Measurements from ENCODE around the gene SLAIN1.

SLAIN1 gene

DNA sequence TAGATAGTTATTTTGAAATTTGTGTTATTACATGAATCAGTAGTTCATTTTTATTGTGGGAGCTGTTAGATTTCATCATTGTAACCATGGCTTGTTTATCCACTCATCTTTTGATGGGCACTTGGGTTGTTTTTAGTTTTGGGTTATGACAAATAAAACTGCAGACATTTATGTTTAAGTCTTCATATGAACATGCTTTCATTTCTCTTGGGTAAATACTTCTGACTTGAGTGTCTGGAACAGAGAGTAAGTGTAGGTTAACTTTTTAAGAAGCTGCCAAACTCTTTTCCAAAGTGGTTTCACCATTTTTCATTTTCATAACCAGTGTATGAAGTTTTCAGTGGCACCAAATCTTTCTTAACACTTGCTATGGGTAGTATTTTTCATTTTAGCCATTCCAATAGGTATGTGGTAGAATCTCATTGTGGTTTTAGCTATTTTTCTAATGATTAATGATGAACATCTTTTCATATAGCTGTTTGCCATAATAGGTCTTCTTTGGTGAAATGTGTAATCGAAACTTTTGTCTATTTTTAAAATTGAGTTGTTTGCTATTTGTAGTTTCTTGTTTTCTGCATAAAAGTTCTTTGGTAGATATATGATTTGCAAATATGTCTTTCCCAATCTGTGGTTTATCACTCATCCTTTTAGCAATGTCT is 17.9 kb downstream of the SLAIN1 start:
- DNase-seq = no peak

DNA sequence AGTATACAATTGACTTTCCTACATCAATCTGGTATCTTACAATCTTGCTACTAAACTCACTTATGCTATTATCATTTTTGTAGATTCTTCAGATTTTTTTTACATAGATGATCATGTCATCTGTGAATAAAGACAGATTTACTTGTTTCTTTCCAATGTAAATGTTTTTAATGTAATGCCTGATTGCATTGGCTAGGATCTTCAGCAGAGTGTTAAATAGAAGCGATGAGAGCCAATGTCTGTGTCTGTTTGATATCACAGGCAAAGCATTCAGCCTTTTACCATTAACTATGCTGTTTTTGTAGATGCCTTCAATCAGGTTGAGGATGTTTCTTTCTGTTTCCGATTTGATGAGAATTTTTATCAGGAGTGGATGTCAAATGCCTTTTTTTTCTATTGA is 19.2 kb downstream of the SLAIN1 start:
- DNase-seq = no peak

DNA sequence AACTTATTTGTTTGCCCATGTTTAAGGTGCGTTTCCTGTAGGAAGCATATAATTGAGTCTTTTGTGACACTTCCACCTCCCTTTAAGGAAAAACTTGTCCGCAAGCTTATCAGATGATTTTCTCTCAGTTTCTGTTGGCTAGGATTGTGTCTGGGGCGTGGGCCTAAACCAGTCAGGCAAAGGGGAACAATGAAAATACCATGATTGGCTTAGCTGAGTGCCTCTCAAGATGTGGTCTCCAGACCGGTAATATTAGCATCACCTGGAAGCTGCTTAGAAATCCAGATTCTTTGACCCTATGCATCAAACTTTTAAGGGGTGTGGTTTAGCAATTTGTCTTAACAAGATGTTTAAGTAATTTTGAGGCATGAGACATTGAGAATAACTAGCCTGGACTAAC is 20.0 kb downstream of the SLAIN1 start:
- DNase-seq = no peak

DNA sequence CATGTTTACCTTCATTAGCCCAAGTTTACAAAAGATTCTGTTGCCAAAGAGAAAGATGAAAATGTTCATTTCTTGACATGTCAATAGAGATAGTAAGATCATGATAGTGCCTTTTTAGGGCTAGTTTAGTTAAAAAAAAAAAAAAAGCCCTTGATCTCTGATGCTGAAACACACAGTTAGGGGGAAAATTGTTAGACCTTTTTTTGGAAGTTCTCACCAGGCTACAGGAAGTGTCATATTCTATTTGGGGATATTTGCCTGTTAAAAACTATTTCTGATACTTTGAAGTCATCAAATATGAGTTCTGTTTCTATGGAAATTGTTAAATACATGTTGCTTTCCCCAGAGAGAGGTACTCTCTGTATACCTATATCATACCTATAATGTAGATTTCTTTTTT is 21.6 kb downstream of the SLAIN1 start:
- no peak for DNase-seq

DNA sequence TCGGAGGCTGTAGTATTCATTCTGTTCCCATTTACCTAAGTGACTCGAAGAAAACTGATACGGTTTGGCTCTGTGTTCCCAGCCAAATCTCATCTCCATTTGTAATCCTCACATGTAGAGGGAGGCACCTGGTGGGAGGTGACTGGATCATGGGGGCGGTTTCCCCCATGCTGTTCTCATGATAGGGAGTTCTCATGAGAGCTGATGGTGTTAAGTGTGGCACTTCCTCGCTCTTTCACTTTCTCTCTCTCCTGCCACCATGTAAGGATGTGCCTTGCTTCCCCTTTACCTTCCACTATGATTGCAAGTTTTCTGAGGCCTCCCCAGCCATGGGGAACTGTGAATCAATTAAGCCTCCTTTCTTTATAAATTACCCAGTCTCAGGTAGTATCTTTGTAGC is 23.5 kb downstream of the SLAIN1 start:
- DNase-seq = no peak

DNA sequence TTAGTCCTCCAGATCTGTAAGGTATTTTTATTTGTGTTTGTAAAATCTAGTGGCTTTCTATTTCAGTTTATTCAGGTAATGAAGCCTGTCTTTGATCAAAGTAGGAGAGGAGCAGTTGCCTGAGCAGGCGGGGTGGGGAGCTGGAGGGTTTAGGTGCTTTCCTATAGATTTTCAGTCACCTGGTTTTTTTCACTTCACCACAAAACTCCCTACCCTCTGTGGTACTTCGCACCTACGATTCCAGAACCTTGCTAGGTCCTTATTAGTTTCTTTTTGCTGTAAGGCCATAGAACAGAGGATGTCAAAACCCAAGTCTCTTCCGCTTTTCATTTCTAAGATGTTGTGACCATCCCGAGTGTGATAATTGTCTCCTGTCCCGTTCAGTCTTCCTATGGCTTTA is 26.6 kb downstream of the SLAIN1 start:
- no peak for DNase-seq

DNA sequence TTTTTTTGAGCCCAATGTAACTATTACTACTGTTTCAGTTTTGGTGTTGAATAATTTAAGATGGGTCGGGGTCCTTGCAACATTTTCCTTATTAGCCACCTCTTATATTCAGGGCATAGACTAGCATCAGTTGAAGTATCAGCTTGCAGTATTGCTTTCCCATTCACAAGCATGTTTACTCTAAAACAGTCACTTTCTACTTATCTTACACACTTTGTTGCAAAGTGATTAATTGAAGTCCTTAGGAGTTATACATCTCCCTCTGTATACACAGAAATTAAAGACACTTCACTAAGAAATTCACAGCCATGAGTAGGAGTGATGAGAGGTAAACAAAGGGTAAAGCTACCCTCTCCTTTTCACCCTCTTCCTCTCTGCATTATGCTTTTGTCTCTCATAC is 27.6 kb downstream of the SLAIN1 start:
- no peak for DNase-seq

DNA sequence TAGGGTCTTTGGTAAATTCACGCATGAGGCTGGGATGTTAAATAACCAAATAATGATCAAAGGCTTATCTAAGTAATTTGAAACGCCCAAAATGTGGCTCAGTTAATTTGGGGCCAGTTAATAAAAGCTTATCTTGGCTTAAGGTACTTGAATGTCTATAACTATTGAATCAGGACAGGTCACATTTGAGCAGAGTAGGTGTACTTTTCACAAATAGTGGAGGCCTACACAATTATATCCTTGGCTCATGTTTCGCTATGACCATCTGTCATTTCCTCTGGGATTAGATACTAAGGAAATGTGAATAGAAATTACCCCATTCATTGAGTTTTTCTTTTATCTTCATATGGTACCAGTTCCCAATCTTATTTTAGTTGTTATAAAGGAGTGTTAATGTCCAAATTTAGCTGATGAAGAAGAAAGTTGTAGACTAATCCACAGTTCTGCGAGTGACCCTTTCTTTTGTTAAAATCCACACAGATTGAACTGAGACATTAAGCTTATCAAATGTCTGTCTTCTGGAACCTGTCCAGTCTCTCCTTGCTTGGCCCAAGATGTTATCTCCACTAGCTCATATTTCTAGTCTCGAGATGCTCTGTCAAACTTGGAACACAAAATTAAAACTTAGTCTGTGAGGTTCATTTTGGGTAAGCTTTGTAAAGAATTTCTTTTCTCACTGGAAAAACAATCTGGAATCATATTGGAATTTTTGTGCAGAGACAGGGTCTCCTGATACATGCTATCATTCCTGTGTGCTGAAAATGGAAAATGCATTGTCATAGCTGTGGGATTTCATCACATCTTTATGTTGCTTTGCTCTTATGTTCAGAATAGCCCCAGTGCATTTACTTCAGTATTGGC is 31.0 kb downstream of the SLAIN1 start:
- no peak for DNase-seq

DNA sequence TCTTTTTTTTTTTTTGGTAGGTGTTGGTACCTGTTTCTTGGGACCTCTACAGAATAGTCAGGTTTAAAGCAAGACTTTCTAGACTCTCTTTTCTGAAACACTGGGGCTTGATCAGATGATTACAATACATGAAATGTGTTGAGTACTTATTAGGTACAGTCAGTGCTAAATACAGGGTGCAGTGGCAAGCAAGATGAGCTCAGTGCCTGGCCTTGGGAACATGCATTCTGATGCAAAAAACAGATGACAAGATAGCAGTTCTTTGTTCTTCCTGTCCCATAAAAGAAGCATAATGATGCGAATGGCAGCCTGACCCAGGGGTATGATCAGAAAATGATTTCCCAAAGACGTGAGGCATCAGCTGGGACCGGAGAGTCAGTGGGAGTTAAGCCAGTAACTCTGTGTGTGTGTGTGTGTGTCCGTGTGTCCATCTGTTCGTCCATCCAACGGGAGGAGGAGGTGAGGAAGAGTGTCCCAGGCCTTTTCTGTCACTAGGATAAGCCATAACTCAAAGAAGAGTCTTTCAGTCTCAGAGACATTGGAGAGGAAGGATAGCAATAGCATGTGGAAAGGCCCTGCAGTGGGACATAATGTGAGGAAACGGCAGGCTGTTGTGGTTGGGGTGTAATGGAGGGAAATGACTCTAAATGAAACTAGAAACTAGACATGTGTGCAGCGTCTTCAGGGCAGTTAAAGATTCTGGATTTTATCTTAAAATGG is 32.2 kb downstream of the SLAIN1 start:
- no peak for DNase-seq

DNA sequence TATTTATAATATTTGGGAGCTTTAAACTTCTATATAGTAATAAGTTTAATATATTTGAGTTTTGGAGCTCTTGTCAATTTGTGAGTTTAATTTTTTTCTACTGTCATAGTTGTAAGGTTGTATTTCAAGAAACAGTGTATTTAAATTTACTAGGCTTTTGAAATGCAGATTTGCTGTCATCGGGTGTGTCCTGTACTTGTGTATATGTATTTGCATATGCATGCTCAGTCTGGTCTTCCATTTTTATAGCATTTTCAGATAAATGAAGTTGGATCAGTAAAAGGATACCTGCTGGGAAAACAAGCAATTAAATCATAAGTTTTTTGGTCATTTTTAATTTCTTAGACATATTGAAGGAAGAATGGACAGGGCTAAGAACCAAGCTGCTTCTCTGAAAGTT is 33.1 kb downstream of the SLAIN1 start:
- DNase-seq = peak in 1 of 2 experiments; percentile 30

DNA sequence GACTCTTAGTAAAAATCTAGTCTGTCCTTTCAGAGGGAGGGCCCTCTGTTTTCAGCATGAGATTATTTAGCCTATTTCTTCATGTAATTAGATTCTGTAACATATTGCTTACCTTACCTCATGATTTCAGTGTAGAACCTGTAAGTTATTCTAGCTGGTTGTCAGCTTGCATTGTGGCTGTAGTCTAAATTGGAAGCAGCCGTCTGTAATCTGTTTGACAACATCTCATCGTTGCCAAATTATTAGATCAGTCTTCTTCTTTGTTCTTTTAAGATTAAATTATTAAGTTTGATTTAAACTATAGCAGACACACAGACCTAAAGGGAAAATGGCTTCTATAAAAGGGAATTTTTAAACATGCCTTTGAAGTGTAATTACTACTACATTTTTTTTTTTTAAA is 34.8 kb downstream of the SLAIN1 start:
- no peak for DNase-seq

DNA sequence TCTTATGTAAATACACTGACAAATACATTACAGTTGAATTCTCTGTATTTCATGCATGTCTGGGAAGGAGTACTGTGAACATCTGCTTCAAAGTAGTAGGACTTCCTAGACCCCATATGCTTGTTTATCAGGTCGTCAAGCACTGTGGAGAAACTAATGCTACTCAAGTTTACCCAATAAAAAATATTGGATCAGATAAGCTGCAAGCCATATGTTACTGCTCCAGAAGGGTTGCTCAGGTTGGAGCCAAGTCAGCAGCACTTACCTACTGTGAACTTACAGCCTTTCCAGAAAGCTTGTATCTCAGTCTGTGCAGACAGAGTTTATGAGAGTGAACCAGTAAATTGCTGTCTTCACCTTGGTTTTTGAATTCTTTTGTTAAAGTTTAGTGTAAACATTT is 36.2 kb downstream of the SLAIN1 start:
- no peak for DNase-seq

DNA sequence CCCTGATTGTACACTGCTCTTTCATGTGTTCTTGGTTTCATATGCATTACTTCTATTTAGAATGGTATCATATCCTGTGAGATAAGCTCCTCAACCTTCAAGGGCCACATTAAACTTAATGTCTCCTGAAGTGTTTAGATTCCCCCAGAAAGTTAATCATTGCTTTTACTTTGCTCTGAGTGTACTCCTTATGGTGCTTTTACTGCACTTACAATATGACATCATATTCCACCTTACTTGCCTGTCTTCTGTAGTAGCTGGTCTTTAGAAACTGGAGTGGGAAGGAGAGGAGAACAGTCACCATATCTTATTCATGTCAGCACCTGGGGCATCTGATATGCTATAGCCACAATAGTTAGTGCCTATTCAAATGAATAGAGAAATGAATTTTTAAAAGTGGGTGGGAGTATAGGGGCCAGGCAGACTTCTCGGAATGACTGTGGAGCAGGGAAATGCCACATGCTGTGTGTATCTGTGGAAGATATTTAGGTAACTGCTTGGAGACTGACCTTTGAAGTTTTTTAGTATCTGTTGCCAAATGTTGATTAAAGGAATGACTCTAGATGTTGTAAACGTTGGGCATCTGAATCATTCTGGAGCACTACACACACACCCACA is 40.2 kb downstream of the SLAIN1 start:
- no peak for DNase-seq

DNA sequence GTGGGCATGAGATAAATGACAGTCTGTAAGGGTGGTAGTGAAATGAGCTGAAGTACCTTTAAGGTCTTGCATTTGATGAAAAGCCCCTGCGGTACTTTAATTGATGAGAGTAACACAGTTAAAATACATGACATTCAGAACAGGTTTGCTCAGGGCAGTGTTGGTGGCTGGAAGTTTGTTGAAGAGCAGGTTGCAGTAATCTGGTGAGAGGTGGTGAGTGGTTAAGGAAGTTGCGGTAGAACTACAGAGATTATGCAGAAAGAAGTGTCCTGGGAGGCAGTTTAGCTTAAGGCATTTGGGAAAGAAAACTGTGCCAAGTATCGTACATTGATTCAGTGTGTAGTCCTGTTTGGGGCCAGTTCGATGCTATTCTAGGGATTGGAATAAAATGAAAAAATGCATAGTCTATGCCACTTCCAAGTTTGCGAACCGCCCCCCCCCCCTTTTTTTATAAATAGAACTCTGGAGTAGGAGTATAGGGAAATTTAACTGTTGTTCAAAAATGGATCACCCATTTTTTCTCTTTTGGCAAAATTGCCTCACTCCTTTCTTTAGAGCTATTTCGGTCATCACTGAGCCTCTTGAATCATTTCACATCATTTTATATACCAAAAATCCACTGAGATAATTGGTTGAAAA is 42.7 kb downstream of the SLAIN1 start:
- DNase-seq = no peak

DNA sequence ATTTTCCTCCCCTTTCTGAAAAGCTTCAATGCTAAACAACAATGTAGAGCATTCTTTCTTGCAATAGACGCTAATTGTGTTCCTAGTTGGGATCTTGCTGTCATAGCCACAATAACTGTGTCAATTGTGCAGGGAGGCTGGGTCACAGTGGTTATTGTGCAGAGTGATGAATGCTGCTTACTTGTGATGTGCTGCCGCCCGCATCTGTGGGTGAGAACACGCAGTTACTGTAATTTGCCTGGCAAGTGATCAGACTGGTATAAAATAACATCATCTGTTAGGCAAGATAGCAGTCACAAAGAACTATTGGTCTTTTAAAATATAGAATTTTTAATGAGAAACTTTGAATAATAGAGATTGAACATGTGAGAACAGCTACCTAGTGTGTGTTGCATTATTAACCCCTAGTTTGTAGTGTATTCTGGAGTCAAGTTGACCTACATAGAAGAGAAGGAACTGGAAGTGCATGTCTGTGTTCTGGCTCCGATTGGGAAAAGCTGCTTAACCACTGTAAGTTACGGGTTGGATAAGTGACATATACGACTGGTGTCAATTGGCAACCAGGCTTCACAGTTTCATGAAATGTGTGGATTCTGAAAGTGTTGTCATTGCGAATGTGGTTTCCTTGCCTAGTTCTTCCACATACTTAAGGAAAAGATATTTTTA is 43.6 kb downstream of the SLAIN1 start:
- peak; percentile 27 to 63 for DNase-seq

DNA sequence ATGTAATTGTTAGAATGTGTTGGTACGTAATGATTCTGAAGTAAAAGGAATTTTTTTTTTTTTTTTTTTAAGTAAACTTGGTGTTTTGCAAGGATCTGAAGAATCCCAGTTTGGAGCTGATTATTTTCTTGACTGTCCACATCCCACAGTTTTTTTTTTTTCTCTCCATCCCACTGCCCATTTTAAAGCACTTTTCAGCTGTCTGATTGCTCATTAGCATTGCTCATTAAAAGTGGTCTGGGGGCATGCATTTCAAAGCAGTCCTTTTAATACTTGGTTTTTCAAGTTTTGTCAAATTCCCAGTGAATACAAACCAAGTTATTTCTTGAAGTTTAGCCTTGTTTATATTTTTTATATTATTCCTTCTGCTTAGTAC is 44.1 kb downstream of the SLAIN1 start:
- no peak for DNase-seq

DNA sequence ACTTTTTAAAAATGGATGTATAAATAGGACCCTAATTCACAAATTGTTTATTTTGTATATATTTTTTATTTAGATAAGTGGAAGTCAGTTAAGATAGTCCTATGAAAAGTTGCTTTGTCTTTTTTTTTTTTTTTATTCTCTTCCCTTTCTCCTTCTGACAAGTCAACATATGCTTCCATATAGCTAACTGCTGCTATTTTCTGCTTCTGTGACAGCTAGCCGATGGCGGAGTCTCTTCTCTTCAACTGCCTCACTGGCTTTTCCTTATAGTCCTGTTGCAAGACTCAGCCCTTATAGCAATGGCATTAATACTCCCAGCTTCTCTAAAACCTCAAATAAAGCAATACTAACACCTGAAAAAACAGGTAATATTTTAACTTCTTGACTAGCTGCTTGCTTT is 45.3 kb downstream of the SLAIN1 start:
- no peak for DNase-seq

DNA sequence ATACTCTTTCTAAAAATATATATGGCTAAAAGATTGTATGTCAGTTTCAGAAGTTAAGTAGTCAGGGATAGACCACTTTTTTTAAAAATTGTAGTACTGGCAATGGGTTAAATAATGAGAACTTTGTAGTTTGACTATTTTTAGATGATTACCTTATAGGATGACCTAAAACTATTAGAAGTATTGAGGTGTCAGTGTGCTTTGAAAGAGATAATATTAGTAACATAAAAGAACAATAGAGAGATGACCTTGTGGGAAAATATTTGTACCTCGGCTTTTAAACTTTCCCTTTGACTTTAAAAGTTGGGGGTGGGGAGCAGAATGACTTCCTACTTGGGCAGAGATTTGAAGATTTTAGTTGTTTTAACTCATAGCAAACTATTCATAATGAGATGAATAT is 48.3 kb downstream of the SLAIN1 start:
- no peak for DNase-seq

DNA sequence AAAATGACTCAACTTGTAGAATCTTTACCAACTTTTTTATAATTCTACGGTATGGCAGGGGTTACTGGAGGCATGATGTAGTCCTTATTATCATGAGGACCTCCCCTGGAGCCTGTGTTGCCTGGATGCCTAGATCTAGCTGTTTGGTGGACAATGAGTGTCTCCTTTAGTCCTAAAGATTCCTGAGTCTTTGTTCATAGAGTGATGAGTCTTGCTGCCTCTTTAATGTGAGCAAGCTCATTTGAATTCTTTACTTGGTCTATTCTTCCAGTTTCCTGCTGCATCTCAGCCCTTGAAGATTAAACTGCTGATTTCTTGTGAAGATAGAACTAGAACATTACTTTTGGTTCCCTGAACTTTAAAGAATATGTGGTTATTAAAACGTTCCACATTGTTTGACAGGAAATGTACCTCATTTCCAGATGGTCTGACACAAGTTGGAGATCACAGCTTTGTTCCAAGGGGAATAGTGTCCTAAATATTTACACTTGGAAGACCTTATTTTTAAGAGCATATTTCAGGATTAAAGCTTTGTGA is 51.9 kb downstream of the SLAIN1 start:
- DNase-seq = no peak

DNA sequence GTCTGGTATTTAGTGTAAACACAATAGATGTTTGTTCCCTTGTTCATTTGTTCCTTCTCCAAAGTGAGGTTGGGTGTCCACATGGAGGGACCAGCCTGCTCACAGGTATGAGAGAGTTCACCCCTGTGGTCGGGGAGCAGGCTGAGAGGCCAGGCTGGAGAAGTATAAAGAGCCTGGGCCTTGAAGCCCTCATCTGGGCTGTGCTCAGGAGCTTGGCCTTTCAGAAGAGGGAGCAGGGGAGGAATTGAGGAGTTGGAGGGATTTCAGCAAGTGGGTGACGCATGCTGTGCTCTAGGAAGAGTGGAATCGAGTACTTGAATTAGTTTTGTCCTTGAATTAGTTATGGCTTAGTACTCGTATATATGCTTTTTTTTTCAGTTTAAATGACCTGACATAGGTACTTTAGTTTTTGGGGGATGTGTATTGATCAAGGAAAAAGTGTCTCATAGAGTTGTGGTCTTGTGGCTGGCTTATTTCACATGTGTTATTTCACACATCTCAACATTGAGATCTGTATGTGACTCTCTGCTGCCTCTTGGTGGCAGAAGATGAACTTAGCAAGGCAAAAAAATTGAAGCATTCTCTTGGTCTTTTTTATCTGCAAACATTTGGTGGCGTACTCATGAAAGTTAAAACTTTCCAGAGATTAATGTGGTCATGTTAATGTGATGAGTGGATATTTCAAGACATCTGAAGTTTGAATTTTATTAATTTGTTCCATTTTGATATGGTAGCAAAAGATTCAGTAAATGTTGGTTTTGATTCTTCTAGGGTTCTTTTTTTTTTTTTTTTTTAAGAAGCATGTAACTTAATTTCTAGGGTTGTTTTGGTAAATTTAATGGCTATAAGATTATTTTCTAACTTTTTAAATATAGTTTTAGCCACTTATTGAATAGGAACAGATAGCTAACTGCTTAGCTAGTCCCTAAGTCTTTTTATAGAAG is 54.3 kb downstream of the SLAIN1 start:
- peak; percentile 52 to 82 for DNase-seq

DNA sequence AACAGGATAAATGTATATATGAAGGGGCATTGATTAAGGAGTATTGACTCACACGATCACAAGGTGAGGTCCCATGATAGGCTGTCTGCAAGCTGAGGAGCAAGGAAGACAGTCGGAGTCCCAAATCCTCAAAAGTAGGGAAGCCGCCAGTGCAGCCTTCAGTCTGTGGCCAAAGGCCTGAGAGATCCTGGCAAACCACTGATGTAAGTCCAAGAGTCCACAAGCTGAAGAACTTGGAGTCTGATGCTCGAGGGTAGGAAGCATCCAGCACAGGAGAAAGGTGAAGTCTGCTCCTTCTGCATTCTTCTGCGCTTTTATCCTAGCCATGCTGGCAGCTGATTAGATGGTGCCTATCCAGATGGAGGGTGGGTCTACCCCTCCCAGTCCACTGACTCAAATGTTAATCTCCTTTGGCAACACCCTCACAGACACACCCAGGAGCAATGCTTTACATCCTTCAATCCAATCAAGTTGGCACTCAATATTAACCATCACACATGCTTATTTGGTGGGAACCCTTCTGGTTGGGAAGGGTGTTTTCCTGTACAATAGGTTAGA is 55.1 kb downstream of the SLAIN1 start:
- DNase-seq = no peak
